Left cardiac atrium (tissue), 4 donors: ENCODE data around the gene GAP43. TPM values are rescaled to one million over a fixed set of nuclear protein-coding genes. Genes with fewer than 3 reads are reported as not detected.

Source experiments
- ATAC-seq, 2 donors: fragments of 200-7000 bp; cut with Tn5 transposase; one replicate each; pipeline ENCODE4 v1.9.1; 2020; ENCODE audit warnings: mild to moderate bottlenecking in 2 of 2, moderate library complexity in 2 of 2
- DNase-seq: peaks from one replicate; pipeline ENCODE4 v3.0.0-alpha.2; 2020
- intact Hi-C, 2 donors: fragments of 100-400 bp; cut with DNase I; formaldehyde crosslinking; loops; one replicate each; pipeline versions ENCODE4 v1.14.1 to v1.15.1; 2022 to 2023
- total RNA-seq, 2 donors: library from RNA; stranded (reverse); fragmentation: NEBNext Ultra II Directional; extraction: Animal tissue kit (Norgen Biotek cat#: 25700); gene quantifications; one replicate each; pipeline ENCODE4 v1.2.1, GENCODE V29; 2021
- donor health status: DM: no; HTN: yes; CAD: no.
- donor health status: DM: no; HTN: yes; CAD: no; lungs with severe emphysema.
- donor health status: DM: yes; HTN: yes; CAD: no.
- donor health status: Dilated cardiomyopathy.

Gene GAP43
- total RNA-seq, 2 donors from 2014 or later, result 1.4 to 3.5 TPM

DNA sequence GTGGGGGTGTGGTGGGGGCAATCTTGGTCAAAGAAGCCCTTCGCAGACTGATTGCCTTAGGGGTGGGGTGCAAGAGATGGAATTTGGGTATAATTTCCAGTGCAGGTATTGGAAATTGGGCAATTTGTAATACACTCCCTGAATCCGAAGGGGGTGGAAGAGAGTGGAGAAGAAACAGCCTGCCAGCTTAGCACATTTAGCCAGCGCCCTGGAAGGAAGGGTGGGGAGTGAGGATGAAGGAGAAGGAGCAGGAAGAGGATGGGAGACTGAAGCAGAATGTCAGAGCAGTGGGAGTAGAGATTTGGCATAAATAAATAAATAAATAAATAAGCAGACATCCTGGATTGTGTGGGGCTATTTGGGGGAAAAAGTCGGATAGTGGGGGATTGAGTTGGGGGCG is 1.6 kb downstream of the GAP43 start:
- ATAC-seq (no peak), DNase-seq (no peak)
- intact Hi-C loops, result no loop called here

GRCh38 chr3:115626006-115626409 is 2.7 kb downstream of the GAP43 start:
- no peak for ATAC-seq
- intact Hi-C loops, result no loop called here
- no peak for DNase-seq

DNA sequence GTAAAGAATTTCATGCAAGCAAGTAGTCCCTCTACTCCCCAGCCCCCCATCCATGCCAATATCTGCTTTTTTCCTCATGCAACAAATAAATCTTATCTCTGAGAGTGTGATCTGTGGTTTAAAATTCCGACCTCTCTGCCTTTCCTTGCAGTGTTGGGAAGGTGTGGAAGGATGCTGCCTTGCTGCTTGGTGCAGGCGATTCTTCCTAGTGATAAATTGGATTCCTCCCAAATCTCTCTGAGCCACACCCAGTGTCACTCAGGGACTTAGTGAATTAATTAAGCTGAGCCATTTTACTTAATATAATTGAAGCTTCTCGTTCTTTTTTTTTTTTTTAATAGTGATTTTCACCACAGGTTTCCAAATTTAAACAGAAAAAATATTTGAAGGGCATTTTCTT is 3.4 kb downstream of the GAP43 start:
- intact Hi-C loops, result no loop called here
- ATAC-seq (no peak), DNase-seq (no peak)

GRCh38 chr3:115627180-115628074 is 4.1 kb downstream of the GAP43 start:
- intact Hi-C loops, result no loop called here
- DNase-seq, result no peak
- ATAC-seq, result no peak

- intact Hi-C loops, result no loop called here
- DNase-seq (no peak), ATAC-seq (no peak)
Observed at GRCh38 chr3:115628075-115628412, 4.7 kb downstream of the GAP43 start.

DNA sequence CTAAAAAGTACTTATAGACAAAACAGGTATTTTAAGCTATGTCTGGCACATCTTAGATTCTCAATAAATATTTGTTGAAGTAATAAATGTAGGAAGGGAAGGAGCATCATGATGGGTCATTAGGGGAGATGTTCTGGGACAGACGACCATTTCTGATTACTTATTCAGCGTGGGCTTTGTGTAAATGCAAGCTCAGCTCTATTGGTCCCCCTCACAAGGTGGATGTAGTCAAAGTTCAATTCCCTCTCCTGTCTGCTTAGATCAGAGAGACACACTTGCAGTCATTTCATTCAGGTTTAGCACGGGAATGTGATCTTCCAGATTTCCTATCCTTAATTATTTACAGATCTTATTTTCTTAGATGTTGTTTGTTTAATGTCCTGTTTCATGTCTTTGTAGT is 7.5 kb downstream of the GAP43 start:
- DNase-seq (no peak), ATAC-seq (no peak)
- intact Hi-C loops, result no loop called here

DNA sequence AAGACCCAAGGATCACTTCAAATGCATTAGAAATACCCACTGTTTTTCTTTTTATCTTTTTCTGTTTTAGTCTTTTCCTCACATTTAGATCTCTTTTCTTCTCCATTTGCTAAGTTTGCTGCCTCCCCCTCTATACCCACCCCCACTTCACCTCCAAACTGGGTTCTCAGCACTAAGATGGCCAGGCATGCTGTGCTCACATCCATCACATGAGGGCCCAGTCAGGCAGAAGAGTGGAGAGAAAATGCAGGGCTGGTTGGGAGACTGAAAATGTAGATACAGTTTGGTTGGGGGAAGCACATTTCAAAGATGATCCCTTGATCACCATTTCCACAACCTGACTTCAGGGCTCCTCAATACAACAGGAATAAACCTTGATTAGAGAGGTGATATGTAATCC is 8.7 kb downstream of the GAP43 start:
- DNase-seq (no peak), ATAC-seq (no peak)
- intact Hi-C loops, result no loop called here

- DNase-seq (no peak), ATAC-seq (no peak)
- intact Hi-C loops, result no loop called here
Observed at GRCh38 chr3:115633467-115633866, 10.2 kb downstream of the GAP43 start.

DNA sequence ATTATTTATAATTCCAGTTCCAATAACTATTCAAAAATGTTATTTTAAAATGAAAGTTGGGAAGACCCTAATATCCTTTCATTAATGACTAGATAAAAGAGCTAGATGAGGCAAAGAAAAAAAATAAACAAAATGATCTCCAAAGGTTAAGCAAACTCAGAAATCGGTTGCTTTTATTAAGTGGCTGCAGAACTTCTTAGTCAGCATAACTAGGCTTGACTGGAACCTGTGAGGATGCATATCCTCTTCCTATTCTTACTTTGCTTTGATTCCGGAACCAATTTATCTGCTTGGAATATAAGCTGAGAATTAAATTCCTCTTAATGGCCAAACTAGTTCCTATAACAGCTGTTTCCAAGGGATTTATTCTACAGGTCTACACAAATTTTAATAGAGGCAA is 10.7 kb downstream of the GAP43 start:
- no peak for ATAC-seq
- intact Hi-C loops, result no loop called here
- no peak for DNase-seq

DNA sequence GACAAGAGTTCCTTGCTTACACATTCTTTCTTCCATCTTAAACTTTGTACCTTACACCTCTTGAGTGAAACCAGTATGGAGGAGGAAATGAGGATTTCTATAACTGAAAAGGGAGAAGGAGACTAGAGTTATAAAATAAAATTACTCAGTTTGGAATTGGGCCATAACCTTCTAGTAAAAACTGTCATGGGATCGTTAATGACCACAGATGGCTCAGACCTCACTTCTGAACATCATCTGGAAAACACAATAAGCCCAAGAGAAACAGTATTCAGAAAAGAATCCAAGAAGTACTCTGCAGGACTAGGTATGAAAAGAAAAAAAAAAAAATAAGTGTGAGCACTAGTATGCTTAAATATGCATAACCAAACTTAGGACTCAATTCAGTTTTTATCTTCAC is 12.1 kb downstream of the GAP43 start:
- DNase-seq, result no peak
- intact Hi-C loops, result no loop called here
- ATAC-seq, result no peak

DNA sequence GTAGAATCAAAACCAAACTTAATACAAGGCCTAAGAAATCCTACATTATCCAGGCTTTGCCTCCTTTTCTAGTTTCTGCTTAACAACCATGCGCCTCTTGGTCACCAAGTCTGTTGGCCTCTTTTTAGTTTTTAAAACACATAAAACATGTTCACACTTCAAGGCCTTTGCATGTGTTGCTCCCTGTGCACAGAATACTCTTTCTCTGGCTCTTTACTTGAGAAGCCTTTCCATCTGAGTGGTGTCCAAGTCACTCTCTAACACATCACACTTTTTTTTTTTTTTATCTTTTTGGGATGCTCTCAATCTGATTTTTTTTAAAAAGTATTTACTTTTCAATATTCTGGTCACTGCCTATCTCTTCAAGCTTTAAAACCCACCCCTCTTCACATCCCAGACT is 14.9 kb downstream of the GAP43 start:
- ATAC-seq, result no peak
- no peak for DNase-seq
- intact Hi-C loops, result no loop called here

DNA sequence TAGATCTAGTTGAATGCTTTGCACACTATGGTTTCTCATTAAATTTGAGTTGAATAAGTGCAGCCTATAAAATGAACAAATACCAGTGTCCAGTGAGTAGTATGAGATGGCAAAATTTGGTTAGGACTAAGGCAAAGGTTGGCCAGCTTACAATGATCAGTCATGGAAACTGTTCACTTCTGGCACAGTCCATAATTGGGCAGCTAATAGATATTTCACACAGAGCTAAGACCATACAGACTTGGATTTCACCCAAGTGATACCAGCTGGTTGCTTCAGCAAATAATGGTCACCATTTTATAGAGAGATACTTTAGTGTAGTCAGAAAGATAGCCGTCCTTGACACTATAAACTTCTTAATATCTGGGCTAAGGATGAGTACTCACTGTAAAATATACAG is 15.7 kb downstream of the GAP43 start:
- DNase-seq (no peak), ATAC-seq (no peak)
- intact Hi-C loops, result no loop called here

- DNase-seq (no peak), ATAC-seq (no peak)
- intact Hi-C loops, result no loop called here
Observed at GRCh38 chr3:115644391-115644790, 21.1 kb downstream of the GAP43 start.

- DNase-seq (no peak), ATAC-seq (peak in 1 of 2 donors; percentile 24)
- intact Hi-C loops, result no loop called here
Observed at GRCh38 chr3:115646027-115646690, 22.8 kb downstream of the GAP43 start.

DNA sequence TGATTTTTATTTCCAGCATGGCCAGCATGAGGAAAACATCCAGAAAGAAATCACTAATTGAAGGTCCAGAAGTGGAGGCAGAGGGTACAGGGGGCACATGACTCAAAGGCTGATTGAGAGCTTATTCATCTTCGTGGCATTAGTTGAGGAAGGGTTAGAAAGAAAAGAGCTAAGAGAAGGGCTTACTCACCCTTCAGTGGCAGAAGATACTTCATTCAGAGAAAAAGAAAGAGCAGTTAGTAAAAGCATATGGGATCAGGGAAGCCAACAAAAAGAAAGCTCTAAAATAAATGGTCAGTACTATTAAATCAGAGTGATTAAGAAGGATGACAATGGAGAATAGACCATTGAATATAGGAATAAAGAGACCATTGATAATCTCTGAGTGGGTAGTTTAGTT is 25.2 kb downstream of the GAP43 start:
- intact Hi-C loops, result no loop called here
- ATAC-seq (no peak), DNase-seq (no peak)

DNA sequence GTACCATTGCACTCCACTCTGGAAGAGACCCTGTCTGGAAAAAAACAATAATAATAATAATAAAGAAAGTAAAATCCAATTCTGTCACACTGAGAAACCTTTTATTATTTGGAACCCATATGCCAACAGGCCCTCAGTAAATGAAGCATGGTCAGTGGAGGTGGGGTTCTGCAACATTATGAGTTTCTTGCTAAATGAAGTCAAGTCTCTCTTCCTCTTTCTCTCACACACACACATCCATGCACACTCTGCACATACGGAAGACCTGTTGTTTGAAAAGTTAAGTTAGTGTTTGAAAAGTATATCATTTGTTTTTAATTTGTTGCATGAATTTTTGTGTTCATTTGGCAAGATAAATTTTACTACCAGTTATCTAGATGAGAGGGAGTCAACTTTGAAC is 27.8 kb downstream of the GAP43 start:
- DNase-seq (no peak), ATAC-seq (no peak)
- intact Hi-C loops, result no loop called here

- intact Hi-C loops, result no loop called here
- DNase-seq, result no peak
- no peak for ATAC-seq
Observed at GRCh38 chr3:115651599-115651998, 28.3 kb downstream of the GAP43 start.

DNA sequence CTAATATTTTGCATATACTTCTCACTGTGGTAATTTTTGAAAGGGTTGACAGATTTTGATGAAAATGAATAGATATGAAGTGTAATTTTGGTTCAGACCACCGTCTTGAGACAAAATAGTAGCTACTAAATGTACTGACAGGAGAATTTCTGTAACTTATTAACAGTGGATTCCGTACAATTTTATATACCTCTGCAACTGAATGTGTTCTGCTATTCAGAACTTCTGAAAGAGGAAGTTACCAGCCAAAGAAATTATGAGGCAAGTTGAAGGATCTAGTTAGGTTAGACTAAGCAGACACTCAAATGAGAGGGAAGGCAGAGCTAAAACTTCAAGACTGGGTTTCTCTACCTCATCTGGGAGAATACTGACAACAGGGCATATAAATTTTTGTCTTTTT is 29.4 kb downstream of the GAP43 start:
- no peak for DNase-seq
- no peak for ATAC-seq
- intact Hi-C loops, result no loop called here

- DNase-seq (no peak), ATAC-seq (no peak)
- intact Hi-C loops, result no loop called here
Observed at GRCh38 chr3:115655761-115656282, 32.5 kb downstream of the GAP43 start.

GRCh38 chr3:115657168-115657567 is 33.9 kb downstream of the GAP43 start:
- ATAC-seq, result no peak
- DNase-seq, result no peak
- intact Hi-C loops, result no loop called here

DNA sequence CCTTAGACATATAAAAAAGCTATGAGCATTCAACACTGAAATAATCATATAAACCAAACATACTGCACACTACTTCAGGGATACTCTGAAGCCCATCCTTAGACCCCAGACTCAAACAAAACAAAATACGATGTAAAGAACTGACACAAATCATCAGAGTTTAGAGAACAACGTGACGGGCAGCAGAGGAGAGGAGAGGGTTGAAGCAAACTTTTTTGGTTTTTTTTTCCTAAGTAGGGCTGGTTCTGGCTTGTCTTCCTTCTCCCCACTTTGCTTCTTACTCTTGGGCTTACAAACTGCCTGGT is 34.7 kb downstream of the GAP43 start:
- DNase-seq (no peak), ATAC-seq (no peak)
- intact Hi-C loops, result no loop called here
